Panc1 (cell line): ENCODE results near the gene ADGRD1. TPM values are rescaled to one million over a fixed set of nuclear protein-coding genes. Genes with fewer than 3 reads are reported as not detected.

Source experiments
- ATAC-seq: fragments of 200-7000 bp; cut with Tn5 transposase; 2 replicates; pipeline ENCODE4 v1.9.1; 2020; ENCODE audit warnings: mild to moderate bottlenecking, moderate library complexity
- BruUV-seq: library from RNA; stranded (reverse); fragments of 400-500 nt; replicated peaks from 2 replicates; lab custom pipeline; 2021; lab: Mats Ljungman, UMichigan
- CTCF ChIA-PET: fragments of 300-600 bp; sonication (Branson Sonifier 250); formaldehyde crosslinking; loops from one replicate; lab custom pipeline; 2022; ENCODE audit warnings: antibody characterized with exemption; lab: Charles Lee
- POLR2A ChIA-PET: fragments of 300-600 bp; sonication (Branson Sonifier 250); formaldehyde crosslinking; loops from one replicate; lab custom pipeline; 2022; ENCODE audit warnings: antibody characterized with exemption; lab: Charles Lee
- DNase-seq: peaks from one replicate; pipeline ENCODE4 v3.0.0-alpha.2; 2010; ENCODE audit warnings: low read depth, low spot score
- H3K27ac ChIP-seq: 2 replicates; pipeline ENCODE4 v1.5.1; 2011; ENCODE audit warnings: mild to moderate bottlenecking, low read length, inconsistent platforms
- H3K27me3 ChIP-seq: fragments of 200-500 bp; sonication (Bioruptor generic); 2 replicates; pipeline ENCODE4 v1.6.0; 2014; ENCODE audit warnings: low read length, inconsistent platforms; ENCODE audit not compliant: control insufficient read depth, insufficient read depth
- H3K36me3 ChIP-seq: fragments of 200-500 bp; sonication (Bioruptor generic); 2 replicates; pipeline ENCODE4 v1.5.1; 2014; ENCODE audit warnings: inconsistent platforms, mild to moderate bottlenecking, low read length, moderate library complexity; ENCODE audit not compliant: control insufficient read depth, insufficient read depth
- H3K4me1 ChIP-seq: 2 replicates; pipeline ENCODE4 v1.5.1; 2011; ENCODE audit warnings: inconsistent platforms, mild to moderate bottlenecking, low read length, moderate library complexity; ENCODE audit not compliant: control insufficient read depth, insufficient read depth
- H3K4me3 ChIP-seq, 2 experiments: 2 replicates each; pipeline ENCODE4 v1.5.1; 2011 to 2012; ENCODE audit warnings: low read depth in 2 of 2, low read length in 2 of 2, mild to moderate bottlenecking in 2 of 2, inconsistent platforms in 1 of 2, moderate library complexity in 1 of 2
- H3K9me3 ChIP-seq: fragments of 200-500 bp; sonication (Bioruptor generic); 2 replicates; pipeline ENCODE4 v1.5.1; 2014; ENCODE audit warnings: low read depth, mild to moderate bottlenecking, inconsistent platforms, low read length, moderate library complexity; ENCODE audit not compliant: control insufficient read depth, insufficient read depth
- POLR2AphosphoS5 ChIP-seq: IDR thresholded peaks from 2 replicates; pipeline ENCODE4 v1.6.1; 2012; ENCODE audit warnings: mild to moderate bottlenecking, low read depth, low read length, moderate library complexity
- SIN3A ChIP-seq: IDR thresholded peaks from 2 replicates; pipeline ENCODE4 v1.6.1; 2012; ENCODE audit warnings: low read depth, mild to moderate bottlenecking, low read length, moderate library complexity, borderline replicate concordance; ENCODE audit not compliant: insufficient read depth
- TCF7L2 ChIP-seq: IDR thresholded peaks from 2 replicates; pipeline ENCODE4 v1.6.1; 2011; ENCODE audit warnings: mild to moderate bottlenecking, low read depth, low read length, inconsistent platforms
- in situ Hi-C: cut with HindIII; loops from 2 replicates; pipeline ENCODE4 v1.10.0; 2016; ENCODE audit warnings: low sequenced_read_pairs, low pct_unique_long_range_greater_than_20kb
- intact Hi-C: fragments of 100-400 bp; cut with micrococcal nuclease; formaldehyde crosslinking; loops from one replicate; pipeline ENCODE4 v1.10.0; 2022; ENCODE audit not compliant: unreplicated experiment
- total RNA-seq: library from RNA; stranded (reverse); gene quantifications from one replicate; pipeline ENCODE4 v1.2.1, GENCODE V29; 2021; ENCODE audit not compliant: unreplicated experiment
- TF ChIP-seq, protein P1 (sequence below): fragments of 450-650 bp; IDR thresholded peaks from 2 replicates; pipeline ENCODE4 v1.5.1; 2017; ENCODE audit warnings: mild to moderate bottlenecking
- TF ChIP-seq, protein P2 (sequence below), 2 experiments: IDR thresholded peaks; 2 replicates each; pipeline ENCODE4 v1.6.1; 2011 to 2012; ENCODE audit warnings: low read depth in 2 of 2, control low read depth in 1 of 2, low read length in 1 of 2, mild to moderate bottlenecking in 1 of 2, moderate library complexity in 1 of 2; ENCODE audit not compliant: insufficient read depth in 1 of 2

The ADGRD1 gene
- total RNA-seq, 1 experiment from 2014 or later = 0.21 TPM

DNA sequence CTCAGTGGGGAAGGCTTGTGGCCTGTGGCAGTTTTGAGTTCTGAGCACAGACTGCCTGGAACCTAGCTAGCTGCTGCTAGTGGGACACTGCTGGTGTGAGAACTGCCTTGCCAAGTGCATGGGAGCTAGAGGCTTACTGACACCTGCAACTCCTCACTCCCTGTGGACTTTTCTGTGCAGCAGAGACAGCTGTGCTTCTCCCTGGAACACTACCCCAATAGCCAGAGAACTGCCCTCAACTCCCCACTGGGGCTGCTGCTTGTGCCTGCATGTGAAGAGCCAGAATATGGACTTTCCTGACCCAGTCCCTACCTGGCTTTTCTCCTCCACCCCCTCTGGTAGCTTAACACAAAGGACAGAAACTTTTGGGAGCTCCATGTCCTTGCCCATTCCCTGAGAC lies 222.6 kb downstream of the ADGRD1 start:
- no peaks in the 10 kb centered on the region for H3K4me1 ChIP-seq
- ATAC-seq (no peak), DNase-seq (no peak)
- intact Hi-C loops (no loop called here), in situ Hi-C loops (no loop called here)
- H3K4me3 ChIP-seq = no peak overlapping the region
- no peak overlapping the region for H3K27ac ChIP-seq
- no peaks in the 10 kb centered on the region; the same call in 1 of the 2 replicates for H3K27me3 ChIP-seq
- no TSS peak for BruUV-seq
- TF ChIP-seq POLR2AphosphoS5 = no peak
- no peaks in the 10 kb centered on the region for H3K36me3 ChIP-seq
- no peaks in the 10 kb centered on the region for H3K9me3 ChIP-seq
- ChIA-PET CTCF (no interaction called here), POLR2A (no interaction called here)

DNA sequence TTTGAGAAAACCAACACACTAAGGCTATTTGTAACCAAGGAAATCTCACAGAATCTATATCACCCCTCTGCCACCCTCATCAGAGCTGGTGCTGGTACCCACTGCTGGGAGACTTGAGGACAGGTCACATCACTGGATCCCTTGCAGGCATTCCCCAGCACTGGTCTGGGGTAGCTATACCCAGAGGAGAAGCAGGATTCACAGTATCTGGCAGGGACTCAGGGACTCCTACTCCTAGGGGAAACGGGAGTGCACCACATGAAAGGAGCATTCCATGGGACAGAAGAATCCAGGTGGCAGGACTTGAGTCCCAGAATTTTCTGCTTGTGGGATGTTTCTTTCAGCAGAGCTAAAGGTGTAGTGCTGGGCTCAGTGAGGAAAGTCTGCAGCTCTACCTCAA lies 223.2 kb downstream of the ADGRD1 start:
- H3K27ac ChIP-seq = no peak overlapping the region
- BruUV-seq = no TSS peak

DNA sequence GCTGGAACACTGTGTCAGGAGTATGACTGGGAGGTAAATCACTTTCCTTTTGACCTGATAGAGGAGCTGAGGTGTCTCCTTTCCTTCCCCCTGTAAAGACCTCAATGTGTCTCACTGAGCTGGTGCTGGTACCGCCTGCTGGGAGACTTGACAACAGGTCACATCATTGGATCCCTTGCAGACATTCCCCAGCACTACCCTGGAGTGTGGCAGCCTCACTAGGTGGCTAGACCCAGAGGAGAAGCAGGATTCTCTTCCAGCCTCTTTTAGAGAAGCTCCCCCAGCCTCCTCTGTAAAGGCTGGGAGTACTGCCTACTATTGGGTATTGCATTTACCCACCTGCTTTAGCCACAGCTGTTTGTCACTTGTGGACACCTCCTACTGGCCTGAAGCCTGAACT lies 223.9 kb downstream of the ADGRD1 start:
- ChIA-PET POLR2A (no interaction called here), CTCF (no interaction called here)
- Histone ChIP-seq H3K27ac (no peak overlapping the region), H3K4me3 (no peak overlapping the region), H3K9me3 (no peaks in the 10 kb centered on the region), H3K36me3 (no peaks in the 10 kb centered on the region), H3K4me1 (no peaks in the 10 kb centered on the region), H3K27me3 (peaks cover 5% of the 10 kb centered on the region; the same call in 1 of the 2 replicates)
- TF ChIP-seq, protein P1, sequence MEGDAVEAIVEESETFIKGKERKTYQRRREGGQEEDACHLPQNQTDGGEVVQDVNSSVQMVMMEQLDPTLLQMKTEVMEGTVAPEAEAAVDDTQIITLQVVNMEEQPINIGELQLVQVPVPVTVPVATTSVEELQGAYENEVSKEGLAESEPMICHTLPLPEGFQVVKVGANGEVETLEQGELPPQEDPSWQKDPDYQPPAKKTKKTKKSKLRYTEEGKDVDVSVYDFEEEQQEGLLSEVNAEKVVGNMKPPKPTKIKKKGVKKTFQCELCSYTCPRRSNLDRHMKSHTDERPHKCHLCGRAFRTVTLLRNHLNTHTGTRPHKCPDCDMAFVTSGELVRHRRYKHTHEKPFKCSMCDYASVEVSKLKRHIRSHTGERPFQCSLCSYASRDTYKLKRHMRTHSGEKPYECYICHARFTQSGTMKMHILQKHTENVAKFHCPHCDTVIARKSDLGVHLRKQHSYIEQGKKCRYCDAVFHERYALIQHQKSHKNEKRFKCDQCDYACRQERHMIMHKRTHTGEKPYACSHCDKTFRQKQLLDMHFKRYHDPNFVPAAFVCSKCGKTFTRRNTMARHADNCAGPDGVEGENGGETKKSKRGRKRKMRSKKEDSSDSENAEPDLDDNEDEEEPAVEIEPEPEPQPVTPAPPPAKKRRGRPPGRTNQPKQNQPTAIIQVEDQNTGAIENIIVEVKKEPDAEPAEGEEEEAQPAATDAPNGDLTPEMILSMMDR = no peak
- TF ChIP-seq SIN3A (no peak), TCF7L2 (no peak), POLR2AphosphoS5 (no peak)
- TF ChIP-seq, protein P2, sequence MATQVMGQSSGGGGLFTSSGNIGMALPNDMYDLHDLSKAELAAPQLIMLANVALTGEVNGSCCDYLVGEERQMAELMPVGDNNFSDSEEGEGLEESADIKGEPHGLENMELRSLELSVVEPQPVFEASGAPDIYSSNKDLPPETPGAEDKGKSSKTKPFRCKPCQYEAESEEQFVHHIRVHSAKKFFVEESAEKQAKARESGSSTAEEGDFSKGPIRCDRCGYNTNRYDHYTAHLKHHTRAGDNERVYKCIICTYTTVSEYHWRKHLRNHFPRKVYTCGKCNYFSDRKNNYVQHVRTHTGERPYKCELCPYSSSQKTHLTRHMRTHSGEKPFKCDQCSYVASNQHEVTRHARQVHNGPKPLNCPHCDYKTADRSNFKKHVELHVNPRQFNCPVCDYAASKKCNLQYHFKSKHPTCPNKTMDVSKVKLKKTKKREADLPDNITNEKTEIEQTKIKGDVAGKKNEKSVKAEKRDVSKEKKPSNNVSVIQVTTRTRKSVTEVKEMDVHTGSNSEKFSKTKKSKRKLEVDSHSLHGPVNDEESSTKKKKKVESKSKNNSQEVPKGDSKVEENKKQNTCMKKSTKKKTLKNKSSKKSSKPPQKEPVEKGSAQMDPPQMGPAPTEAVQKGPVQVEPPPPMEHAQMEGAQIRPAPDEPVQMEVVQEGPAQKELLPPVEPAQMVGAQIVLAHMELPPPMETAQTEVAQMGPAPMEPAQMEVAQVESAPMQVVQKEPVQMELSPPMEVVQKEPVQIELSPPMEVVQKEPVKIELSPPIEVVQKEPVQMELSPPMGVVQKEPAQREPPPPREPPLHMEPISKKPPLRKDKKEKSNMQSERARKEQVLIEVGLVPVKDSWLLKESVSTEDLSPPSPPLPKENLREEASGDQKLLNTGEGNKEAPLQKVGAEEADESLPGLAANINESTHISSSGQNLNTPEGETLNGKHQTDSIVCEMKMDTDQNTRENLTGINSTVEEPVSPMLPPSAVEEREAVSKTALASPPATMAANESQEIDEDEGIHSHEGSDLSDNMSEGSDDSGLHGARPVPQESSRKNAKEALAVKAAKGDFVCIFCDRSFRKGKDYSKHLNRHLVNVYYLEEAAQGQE (IDR thresholded peaks at IDR 0.05; ENCODE audit: insufficient read depth in 1 of 2, low read depth in 2 of 2, low read length in 1 of 2) = no peak
- no peak for DNase-seq
- ATAC-seq = no peak
- intact Hi-C loops = no loop called here
- BruUV-seq = no TSS peak
- in situ Hi-C loops = no loop called here

More for the DNA sequence above, 223.2 kb downstream of the ADGRD1 start:
- POLR2A ChIA-PET = no interaction called here
- intact Hi-C loops = no loop called here
- ATAC-seq (no peak), DNase-seq (no peak)
- Histone ChIP-seq H3K36me3 (no peaks in the 10 kb centered on the region), H3K27me3 (peaks cover 3% of the 10 kb centered on the region; the same call in 1 of the 2 replicates), H3K4me1 (no peaks in the 10 kb centered on the region), H3K4me3 (no peak overlapping the region), H3K9me3 (no peaks in the 10 kb centered on the region)
- CTCF ChIA-PET = no interaction called here
- in situ Hi-C loops = no loop called here
- TF ChIP-seq SIN3A (no peak), POLR2AphosphoS5 (no peak), TCF7L2 (no peak)
- TF ChIP-seq, protein P1 = no peak
- TF ChIP-seq, protein P2 (IDR thresholded peaks at IDR 0.05; ENCODE audit: insufficient read depth in 1 of 2, low read depth in 2 of 2, low read length in 1 of 2) = no peak
